ENCODE results near the gene GC.

GC gene

GRCh38 chr4:71784569-71785197, 804 bp upstream of the GC start:
- Histone ChIP-seq H3K9ac (ENCODE audit: low read depth, low read length) (no peak overlapping the region), H3K36me3 (ENCODE audit: insufficient read depth, low read length) (no peaks in the 10 kb centered on the region), H3K4me1 (ENCODE audit: insufficient read depth, low read length) (peaks cover 4% of the 10 kb centered on the region; the same call in 1 of the 2 replicates), H3K9me3 (ENCODE audit: control insufficient read depth, insufficient read depth, low read length) (no peaks in the 10 kb centered on the region)

DNA sequence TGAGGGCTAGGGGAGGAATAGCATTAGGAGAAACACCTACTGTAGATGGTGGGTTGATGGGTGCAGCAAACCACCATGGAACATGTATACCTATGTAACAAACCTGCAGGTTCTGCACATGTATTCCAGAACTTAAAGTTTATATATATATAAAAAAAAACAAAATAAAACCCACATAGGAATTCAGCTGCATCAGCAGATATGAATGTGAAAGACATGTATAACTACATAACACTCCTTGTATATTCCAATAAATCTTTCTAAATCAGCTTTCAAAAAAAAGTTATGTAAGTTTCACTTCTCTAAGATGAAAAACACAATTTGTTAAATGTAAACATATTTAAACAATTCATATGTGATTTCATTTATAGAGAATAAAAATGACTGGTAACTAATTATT, 6.0 kb downstream of the GC start:
- no peaks in the 10 kb centered on the region; the same call in 1 of the 2 replicates for H3K4me1 ChIP-seq (ENCODE audit: insufficient read depth, low read length)
- no peaks in the 10 kb centered on the region for H3K9me3 ChIP-seq (ENCODE audit: control insufficient read depth, insufficient read depth, low read length)
- no peak overlapping the region for H3K9ac ChIP-seq (ENCODE audit: low read depth, low read length)
- H3K36me3 ChIP-seq (ENCODE audit: insufficient read depth, low read length) = no peaks in the 10 kb centered on the region

DNA sequence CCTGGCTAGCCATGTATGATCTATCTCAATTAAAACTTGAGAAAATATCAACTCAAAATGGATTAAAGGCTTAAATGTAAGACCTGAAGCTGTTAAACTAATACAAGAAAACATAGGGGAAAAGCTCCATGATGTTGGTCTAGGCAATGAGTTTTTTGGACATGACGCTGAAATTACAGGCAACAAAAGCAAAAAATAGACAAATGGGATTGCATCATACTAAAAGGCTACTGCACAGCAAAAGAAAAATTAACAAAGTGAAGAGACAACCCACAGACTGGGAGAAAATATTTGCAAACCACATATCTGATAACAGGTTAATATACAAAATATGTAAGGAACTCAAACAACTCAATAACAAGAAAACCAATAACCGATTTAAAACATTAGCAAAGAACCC, 8.4 kb downstream of the GC start:
- H3K4me1 ChIP-seq (ENCODE audit: insufficient read depth, low read length) = peaks cover 4% of the 10 kb centered on the region; the same call in 1 of the 2 replicates
- H3K9ac ChIP-seq (ENCODE audit: low read depth, low read length) = no peak overlapping the region
- H3K36me3 ChIP-seq (ENCODE audit: insufficient read depth, low read length) = no peaks in the 10 kb centered on the region
- H3K9me3 ChIP-seq (ENCODE audit: control insufficient read depth, insufficient read depth, low read length) = no peaks in the 10 kb centered on the region

DNA sequence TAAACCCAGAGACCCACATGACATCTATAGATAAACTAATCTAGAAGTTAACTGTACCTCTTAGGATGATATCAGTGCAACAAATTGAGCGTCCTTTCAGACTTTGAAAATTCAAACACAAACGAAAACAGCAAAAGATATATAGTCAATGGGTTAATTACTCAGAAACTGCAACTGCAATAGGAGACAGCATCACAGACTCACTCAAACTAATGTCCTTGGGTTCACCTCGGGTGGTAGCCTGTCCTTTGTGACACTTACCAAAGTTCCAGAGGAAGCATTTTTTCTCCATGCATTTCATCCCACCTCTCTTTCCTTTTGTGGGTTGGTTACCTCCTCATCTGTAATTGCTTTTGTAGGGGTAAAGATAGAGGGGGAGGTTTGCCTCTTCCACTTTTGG, 9.7 kb downstream of the GC start:
- Histone ChIP-seq H3K9me3 (ENCODE audit: control insufficient read depth, insufficient read depth, low read length) (no peaks in the 10 kb centered on the region), H3K9ac (ENCODE audit: low read depth, low read length) (no peak overlapping the region), H3K4me1 (ENCODE audit: insufficient read depth, low read length) (peaks cover 4% of the 10 kb centered on the region; the same call in 1 of the 2 replicates), H3K36me3 (ENCODE audit: insufficient read depth, low read length) (no peaks in the 10 kb centered on the region)

DNA sequence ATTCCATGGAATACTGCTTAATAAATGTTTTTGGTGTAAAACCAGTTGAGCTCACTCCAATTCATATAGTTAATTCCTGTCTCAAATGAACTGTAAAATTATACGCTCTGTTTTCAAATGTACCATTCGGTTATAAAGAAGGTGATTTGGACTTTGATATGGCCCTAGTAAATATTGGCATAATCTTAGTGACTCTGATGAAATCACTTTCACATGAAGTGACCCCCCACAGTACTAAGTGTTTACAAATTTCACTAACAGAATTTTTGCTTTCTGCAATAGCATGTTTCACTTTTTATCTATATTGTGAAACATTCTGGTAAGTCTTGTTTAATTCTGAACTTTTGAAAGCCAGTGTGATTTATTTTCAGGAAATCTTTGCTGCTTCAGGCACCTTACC, 10.9 kb downstream of the GC start:
- no peaks in the 10 kb centered on the region for H3K36me3 ChIP-seq (ENCODE audit: insufficient read depth, low read length)
- H3K9ac ChIP-seq (ENCODE audit: low read depth, low read length) = no peak overlapping the region
- H3K4me1 ChIP-seq (ENCODE audit: insufficient read depth, low read length) = peaks cover 4% of the 10 kb centered on the region; the same call in 1 of the 2 replicates
- no peaks in the 10 kb centered on the region for H3K9me3 ChIP-seq (ENCODE audit: control insufficient read depth, insufficient read depth, low read length)

GRCh38 chr4:71772592-71772991, 11.3 kb downstream of the GC start:
- Histone ChIP-seq H3K9ac (ENCODE audit: low read depth, low read length) (no peak overlapping the region), H3K9me3 (ENCODE audit: control insufficient read depth, insufficient read depth, low read length) (no peaks in the 10 kb centered on the region), H3K4me1 (ENCODE audit: insufficient read depth, low read length) (peaks cover 4% of the 10 kb centered on the region; the same call in 1 of the 2 replicates), H3K36me3 (ENCODE audit: insufficient read depth, low read length) (no peaks in the 10 kb centered on the region)

DNA sequence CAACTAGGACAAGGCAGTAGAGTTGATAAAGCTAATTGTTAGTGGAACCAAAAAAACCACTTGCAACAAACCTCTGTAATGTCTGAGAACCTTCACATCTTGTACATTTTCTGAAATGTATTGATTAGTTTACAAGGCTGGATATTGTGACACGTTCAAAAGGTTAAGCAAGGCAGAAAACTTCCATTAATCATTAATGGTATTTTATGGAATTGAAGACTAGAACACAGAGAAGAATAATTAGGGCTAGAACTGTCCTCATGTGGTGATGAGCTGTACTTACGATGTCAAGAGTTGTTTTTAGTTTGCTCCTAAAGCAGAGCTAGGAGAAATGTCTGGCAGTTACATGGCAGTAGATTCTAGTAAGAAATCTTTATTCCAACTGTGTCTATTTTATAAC, 12.3 kb downstream of the GC start:
- Histone ChIP-seq H3K9me3 (ENCODE audit: control insufficient read depth, insufficient read depth, low read length) (no peaks in the 10 kb centered on the region), H3K36me3 (ENCODE audit: insufficient read depth, low read length) (no peaks in the 10 kb centered on the region), H3K9ac (ENCODE audit: low read depth, low read length) (no peak overlapping the region), H3K4me1 (ENCODE audit: insufficient read depth, low read length) (peaks cover 8% of the 10 kb centered on the region; the same call in 1 of the 2 replicates)

- H3K36me3 ChIP-seq (ENCODE audit: insufficient read depth, low read length) = no peaks in the 10 kb centered on the region
- no peaks in the 10 kb centered on the region for H3K9me3 ChIP-seq (ENCODE audit: control insufficient read depth, insufficient read depth, low read length)
- no peak overlapping the region for H3K9ac ChIP-seq (ENCODE audit: low read depth, low read length)
- H3K4me1 ChIP-seq (ENCODE audit: insufficient read depth, low read length) = peaks cover 18% of the 10 kb centered on the region; the same call in 1 of the 2 replicates
Observed at GRCh38 chr4:71769434-71769833, 14.4 kb downstream of the GC start.

DNA sequence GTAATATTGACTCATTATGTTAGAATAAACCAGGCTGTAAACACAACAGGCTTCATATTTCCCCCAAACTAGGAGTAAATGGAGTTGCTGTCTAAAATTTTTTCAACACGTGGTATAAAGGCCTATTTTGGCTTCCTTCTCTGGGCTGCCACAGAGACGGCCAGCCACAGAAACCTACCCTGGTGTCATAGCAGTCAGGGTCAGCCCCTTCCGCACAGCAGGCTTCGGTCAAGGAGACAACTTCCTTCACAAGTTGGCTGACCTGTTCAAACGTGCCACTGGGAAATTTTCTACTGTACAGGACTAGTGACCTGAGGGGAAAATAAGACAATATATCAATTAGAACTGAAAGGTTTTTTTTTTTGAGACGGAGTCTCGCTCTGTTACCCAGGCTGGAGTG, 15.8 kb downstream of the GC start:
- H3K4me1 ChIP-seq (ENCODE audit: insufficient read depth, low read length) = peaks cover 18% of the 10 kb centered on the region; the same call in 1 of the 2 replicates
- no peaks in the 10 kb centered on the region for H3K9me3 ChIP-seq (ENCODE audit: control insufficient read depth, insufficient read depth, low read length)
- H3K9ac ChIP-seq (ENCODE audit: low read depth, low read length) = no peak overlapping the region
- no peaks in the 10 kb centered on the region for H3K36me3 ChIP-seq (ENCODE audit: insufficient read depth, low read length)

GRCh38 chr4:71765821-71766383, 18.0 kb downstream of the GC start:
- Histone ChIP-seq H3K4me1 (ENCODE audit: insufficient read depth, low read length) (peaks cover 14% of the 10 kb centered on the region; the same call in 1 of the 2 replicates), H3K36me3 (ENCODE audit: insufficient read depth, low read length) (no peaks in the 10 kb centered on the region), H3K9me3 (ENCODE audit: control insufficient read depth, insufficient read depth, low read length) (peaks cover 7% of the 10 kb centered on the region; the same call in 1 of the 2 replicates), H3K9ac (ENCODE audit: low read depth, low read length) (no peak overlapping the region)

GRCh38 chr4:71765350-71765749, 18.5 kb downstream of the GC start:
- Histone ChIP-seq H3K36me3 (ENCODE audit: insufficient read depth, low read length) (no peaks in the 10 kb centered on the region), H3K4me1 (ENCODE audit: insufficient read depth, low read length) (peaks cover 14% of the 10 kb centered on the region; the same call in 1 of the 2 replicates), H3K9ac (ENCODE audit: low read depth, low read length) (peak overlapping the region; percentile 2; the same call in 1 of the 2 replicates)

DNA sequence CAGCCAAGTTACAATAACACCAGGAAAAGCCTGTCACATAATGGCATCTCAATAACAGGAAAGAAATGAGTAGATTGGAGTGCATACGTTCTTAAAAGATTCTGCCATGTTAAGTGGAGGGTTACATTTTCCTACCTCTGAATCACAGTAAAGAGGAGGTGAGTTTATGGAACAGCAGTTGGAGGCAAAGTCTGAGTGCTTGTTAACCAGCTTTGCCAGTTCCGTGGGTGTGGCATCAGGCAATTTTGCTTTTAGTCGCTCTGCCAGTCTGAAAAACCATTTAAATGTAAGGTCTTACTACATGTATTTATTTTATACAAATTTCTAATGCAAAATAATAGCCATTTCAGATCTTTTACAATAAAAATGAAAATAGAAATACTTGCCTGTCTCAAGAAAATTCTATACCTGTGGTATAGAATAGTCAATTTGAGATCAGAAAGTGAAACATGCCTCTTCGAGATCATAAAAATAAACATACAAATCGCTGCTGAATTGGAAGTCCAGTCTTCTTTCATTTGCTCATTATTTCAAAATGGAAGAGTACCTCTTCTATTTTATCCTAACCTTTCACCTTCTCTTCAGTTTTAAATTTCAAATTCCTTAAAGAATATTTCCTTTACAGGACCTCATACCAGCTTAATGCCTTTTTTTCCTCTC, 31.4 kb downstream of the GC start:
- no peak overlapping the region for H3K9ac ChIP-seq (ENCODE audit: low read depth, low read length)
- H3K4me1 ChIP-seq (ENCODE audit: insufficient read depth, low read length) = peaks cover 10% of the 10 kb centered on the region
- no peaks in the 10 kb centered on the region for H3K9me3 ChIP-seq (ENCODE audit: control insufficient read depth, insufficient read depth, low read length)
- H3K36me3 ChIP-seq (ENCODE audit: insufficient read depth, low read length) = no peaks in the 10 kb centered on the region

More at GRCh38 chr4:71765350-71765749, 18.5 kb downstream of the GC start:
- peaks cover 7% of the 10 kb centered on the region for H3K9me3 ChIP-seq (ENCODE audit: control insufficient read depth, insufficient read depth, low read length)

DNA sequence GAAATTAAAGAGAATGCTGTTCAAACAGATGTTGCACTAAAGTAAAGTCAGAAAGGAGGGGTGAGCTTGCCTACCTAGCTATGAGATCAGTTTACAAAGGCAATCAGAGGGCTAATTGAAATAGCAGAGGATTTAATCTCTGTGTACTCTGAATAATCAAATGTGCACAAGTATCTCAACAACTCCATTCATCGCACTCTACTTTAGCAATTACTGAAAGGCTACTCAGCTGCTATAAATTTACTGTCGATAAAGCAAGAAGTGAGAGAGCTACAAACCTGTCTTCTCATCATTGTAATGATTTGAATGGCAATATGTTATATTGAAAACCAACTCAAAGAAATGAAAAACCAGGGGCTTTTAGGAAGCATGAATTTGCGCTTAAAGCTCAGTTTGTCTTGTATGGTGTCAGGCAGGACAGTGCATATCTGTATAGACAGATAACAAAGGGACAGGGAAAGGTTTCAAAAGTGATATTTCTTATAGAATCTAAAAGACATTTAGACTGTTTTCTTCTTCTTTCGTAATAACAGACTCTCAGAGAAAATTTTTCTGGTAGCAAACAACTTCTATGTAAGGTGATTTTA, 34.8 kb downstream of the GC start:
- no peaks in the 10 kb centered on the region for H3K36me3 ChIP-seq (ENCODE audit: insufficient read depth, low read length)
- no peak overlapping the region; the same call in 1 of the 2 replicates for H3K9ac ChIP-seq (ENCODE audit: low read depth, low read length)
- H3K4me1 ChIP-seq (ENCODE audit: insufficient read depth, low read length) = peaks cover 6% of the 10 kb centered on the region

DNA sequence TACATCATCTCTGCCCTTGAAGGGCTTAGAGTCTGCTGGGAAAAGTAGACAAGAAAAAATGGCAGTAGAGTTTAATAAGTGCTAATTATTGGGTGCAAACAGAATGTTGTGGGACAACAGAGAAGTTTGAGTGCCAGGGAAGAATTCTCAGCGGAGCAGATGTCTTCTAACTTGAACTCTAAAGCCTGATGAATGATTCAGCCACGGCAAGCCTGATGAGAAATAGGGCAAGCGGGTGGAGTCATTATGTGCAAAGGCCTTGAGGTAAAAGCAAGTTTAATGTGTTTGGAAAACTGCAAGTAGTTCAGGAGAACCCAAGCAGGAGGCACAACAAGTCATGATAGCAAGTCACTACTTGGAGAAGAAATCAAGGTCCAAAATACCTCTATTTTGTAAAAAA, 37.5 kb downstream of the GC start:
- Histone ChIP-seq H3K36me3 (ENCODE audit: insufficient read depth, low read length) (no peaks in the 10 kb centered on the region), H3K4me1 (ENCODE audit: insufficient read depth, low read length) (no peaks in the 10 kb centered on the region), H3K9ac (ENCODE audit: low read depth, low read length) (no peak overlapping the region), H3K9me3 (ENCODE audit: control insufficient read depth, insufficient read depth, low read length) (no peaks in the 10 kb centered on the region)

More for the DNA sequence above, 34.8 kb downstream of the GC start:
- H3K9me3 ChIP-seq (ENCODE audit: control insufficient read depth, insufficient read depth, low read length) = no peaks in the 10 kb centered on the region

Data from ES-I3 (cell line).